OCI-LY1 (cell line): ENCODE results near the gene HOXD9.

Experiments
- CTCF ChIP-seq: fragments of 200-600 bp; sonication (generic), shearing (Covaris generic); IDR thresholded peaks from 2 replicates; pipeline ENCODE4 v1.5.1; 2017; ENCODE audit warnings: mild to moderate bottlenecking, antibody characterized with exemption, low read length, moderate library complexity, mixed read lengths
- EZH2 ChIP-seq: fragments of 200-600 bp; sonication (generic), shearing (Covaris generic); IDR thresholded peaks from 2 replicates; pipeline ENCODE4 v1.8.0; 2017; ENCODE audit warnings: borderline replicate concordance, mixed run types, mild to moderate bottlenecking, antibody characterized with exemption, low read length, moderate library complexity, mixed read lengths

GRCh38 chr2:176103742-176104315 lies 18.7 kb upstream of the HOXD9 start:
- TF ChIP-seq CTCF (no peak), EZH2 (no peak)
